ENCODE measurements around the gene IZUMO4.

DNA sequence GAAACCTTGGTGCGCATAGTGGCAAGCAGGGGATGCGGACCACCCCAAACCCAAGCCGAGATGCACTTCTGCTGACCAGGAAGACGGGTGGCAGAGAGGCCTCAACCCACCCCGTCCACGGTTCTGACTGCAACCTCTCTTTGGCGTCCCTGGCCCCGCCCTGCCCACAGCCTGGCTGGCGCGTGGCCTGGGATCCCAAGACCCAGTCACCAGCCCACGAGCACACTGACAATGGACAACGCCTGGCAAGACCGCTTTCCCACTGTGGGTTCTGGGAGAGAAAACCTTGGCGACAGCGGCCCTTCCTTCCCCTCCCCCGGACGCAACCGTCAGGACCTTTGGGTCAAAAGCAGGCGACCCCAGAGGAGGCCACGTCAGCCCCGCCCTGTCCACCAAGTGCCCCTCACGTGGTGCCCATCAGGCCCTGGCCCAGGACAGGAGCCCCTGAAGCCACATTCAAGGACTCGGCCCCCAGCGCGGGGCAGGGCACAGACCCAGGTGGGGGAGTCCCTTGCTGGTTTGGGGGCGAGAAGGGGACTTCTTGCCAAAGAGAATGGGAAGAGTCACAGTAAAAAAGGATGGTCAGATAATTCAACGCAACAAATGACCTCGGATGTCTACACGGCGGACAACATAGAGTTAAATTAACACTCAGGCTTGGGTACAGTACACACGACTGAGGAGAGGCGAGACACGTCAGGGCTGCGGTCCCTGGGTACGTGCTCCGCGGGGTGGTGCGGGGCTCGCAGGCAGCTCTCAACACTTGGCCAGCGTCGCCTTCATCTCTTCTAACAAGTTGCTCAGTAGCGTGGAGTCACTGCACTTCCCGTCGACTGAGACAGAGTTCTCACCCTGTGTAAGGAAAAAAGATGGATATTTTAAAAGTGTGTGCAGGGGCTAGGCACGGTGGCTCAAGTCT is 5.0 kb downstream of the IZUMO4 start:
- TF ChIP-seq, protein P1, sequence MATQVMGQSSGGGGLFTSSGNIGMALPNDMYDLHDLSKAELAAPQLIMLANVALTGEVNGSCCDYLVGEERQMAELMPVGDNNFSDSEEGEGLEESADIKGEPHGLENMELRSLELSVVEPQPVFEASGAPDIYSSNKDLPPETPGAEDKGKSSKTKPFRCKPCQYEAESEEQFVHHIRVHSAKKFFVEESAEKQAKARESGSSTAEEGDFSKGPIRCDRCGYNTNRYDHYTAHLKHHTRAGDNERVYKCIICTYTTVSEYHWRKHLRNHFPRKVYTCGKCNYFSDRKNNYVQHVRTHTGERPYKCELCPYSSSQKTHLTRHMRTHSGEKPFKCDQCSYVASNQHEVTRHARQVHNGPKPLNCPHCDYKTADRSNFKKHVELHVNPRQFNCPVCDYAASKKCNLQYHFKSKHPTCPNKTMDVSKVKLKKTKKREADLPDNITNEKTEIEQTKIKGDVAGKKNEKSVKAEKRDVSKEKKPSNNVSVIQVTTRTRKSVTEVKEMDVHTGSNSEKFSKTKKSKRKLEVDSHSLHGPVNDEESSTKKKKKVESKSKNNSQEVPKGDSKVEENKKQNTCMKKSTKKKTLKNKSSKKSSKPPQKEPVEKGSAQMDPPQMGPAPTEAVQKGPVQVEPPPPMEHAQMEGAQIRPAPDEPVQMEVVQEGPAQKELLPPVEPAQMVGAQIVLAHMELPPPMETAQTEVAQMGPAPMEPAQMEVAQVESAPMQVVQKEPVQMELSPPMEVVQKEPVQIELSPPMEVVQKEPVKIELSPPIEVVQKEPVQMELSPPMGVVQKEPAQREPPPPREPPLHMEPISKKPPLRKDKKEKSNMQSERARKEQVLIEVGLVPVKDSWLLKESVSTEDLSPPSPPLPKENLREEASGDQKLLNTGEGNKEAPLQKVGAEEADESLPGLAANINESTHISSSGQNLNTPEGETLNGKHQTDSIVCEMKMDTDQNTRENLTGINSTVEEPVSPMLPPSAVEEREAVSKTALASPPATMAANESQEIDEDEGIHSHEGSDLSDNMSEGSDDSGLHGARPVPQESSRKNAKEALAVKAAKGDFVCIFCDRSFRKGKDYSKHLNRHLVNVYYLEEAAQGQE (IDR thresholded peaks at IDR 0.05; ENCODE audit: low read depth), result no peak
- no peak for TF ChIP-seq CREB1 (IDR thresholded peaks at IDR 0.05; ENCODE audit: low read depth)

Measured in Ishikawa (cell line).